Smooth muscle cell of the brain vasculature (primary cell): ENCODE measurements around the gene ZBTB17.
A peak's percentile ranks its signal among the peaks of the same experiment; 100 is the strongest.

Experiments used
- DNase-seq: peaks from one replicate; pipeline ENCODE4 v3.0.0-alpha.2; 2012; ENCODE audit warnings: low read depth, low spot score

ZBTB17 gene

DNA sequence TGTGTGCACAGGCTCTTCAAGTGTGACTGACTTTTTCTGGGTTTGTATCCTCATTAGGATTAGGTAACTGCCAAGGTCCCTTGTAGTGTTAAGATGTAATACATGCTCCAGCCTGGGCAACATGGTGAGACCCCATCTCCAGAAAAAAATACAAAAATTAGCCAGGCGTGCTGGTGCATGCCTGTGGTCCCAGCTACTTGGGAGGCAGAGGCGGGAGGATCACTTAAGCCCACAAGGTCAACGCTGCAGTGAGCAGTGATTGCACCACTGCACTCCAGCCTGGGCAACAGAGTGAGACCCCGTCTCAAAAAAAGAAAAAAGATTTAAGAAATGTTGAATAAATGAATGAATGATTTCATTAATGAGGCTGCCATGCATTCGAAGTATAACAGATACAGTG, 15.1 kb downstream of the ZBTB17 start:
- no peak for DNase-seq

DNA sequence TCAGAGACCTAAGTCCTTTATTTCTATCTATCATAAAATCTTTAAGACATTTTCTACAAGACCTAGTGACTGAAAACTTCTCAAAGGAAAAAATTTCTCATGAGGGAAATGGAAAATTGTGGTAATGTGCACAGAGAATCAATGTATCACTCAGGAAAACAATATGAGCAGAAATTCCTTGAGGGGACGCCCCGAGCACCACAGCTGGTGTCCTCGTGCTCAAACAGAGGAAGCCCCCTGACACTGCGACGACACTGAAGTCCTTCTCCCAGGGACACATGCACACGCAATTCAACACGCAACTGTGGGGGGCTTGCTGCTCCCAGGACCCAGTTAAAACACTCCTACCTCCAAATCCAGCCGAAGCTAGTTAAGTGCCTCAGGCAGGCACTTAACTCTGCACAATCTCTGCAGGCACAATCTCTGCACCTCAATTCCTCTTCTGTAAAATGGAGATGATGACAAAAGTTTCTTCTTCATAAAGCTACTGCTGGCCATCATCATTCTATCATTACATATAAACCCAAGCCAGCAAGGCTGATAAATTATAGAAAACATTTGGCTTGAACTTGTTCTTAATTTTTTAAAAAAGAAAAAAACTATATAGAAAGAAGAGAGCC, 16.0 kb downstream of the ZBTB17 start:
- DNase-seq, result no peak

DNA sequence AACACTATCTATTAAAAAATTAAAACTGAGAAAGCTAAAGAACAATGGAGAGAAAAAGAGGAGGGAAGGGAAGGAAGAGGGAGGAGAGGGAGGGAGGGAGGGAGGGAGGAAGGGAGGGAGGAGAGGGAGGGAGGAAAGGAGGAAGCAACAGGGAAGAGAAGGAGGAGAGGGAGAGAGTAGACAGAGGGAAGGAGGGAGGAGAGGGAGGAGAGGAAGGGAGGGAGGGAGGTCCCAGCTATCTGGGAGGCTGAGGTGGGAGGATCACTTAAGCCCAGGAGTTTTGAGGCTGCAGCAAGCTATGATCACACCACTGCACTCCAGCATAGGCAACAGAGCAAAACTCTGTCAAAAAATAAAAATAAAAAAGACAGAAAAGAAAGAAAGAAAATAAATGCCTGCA, 16.5 kb downstream of the ZBTB17 start:
- no peak for DNase-seq

- no peak for DNase-seq
These were observed 17.1 kb downstream of the ZBTB17 start for GRCh38 chr1:15958793-15959192.

GRCh38 chr1:15958111-15958510, 17.8 kb downstream of the ZBTB17 start:
- DNase-seq, result no peak

GRCh38 chr1:15957221-15958095, 18.4 kb downstream of the ZBTB17 start:
- DNase-seq, result no peak

DNA sequence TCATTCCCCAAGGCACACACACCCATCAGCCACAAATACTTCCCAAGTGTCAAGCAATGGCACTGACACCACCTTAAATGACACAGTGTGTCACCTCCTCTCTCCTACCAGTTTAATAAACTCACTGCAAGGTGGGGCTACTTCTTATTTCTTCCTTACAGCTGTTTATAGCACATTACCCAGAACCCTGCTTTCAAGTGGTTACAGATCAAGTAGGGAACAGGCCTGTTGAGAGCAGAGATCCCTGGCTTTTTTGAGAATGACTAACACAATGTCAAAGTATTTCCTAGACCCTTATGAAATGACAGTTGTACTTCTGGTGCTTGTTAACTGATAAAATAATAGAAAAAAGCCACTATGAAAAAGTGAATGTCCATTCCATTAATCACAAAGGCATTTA, 19.8 kb downstream of the ZBTB17 start:
- no peak for DNase-seq

- no peak for DNase-seq
These were observed 20.3 kb downstream of the ZBTB17 start for GRCh38 chr1:15955552-15955951.

GRCh38 chr1:15954316-15954715, 21.6 kb downstream of the ZBTB17 start:
- no peak for DNase-seq

DNA sequence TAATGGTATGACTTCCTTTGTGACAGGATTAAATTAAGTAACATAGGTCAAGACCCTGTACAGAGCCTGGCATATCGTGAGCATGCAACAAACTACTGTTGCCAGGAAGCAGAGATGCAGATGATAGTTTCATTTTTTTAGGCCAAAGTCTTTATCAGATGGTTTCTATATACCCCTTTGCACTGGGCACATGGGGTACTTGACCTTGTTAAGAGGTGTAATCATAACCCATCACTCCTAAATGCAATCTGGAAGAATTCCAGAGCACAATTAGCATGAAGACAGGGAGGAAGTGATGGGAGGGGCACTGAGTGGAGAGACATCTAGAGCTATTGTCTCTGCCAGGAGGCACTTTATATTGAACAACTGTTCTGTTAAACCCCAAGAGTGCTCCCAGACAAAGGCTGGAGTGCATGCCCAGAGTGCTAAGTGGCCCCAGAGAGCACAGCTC, 22.1 kb downstream of the ZBTB17 start:
- DNase-seq, result no peak

DNA sequence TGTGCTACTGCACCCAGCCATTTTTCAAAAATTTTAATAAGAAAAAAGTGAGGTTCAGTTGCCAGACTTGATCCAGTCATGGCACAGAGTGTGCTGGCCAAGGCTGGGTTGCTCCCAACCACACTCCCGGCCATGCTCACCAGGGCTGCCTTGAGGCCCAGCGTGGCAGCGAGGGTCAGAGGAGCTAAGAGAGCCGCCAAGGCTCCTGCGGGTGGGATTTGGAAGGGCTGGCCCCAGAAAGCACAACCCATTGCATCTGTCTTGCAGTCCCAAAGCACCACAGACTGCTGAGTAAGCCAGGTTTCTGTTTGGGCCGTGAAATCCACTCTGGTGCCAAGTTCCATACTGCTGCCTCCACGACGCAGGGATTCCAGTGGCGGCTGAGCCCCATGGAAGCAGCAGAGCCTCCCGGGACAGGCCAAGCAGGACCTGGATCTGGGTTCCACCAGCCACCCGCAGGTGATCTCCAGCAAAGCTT, 22.6 kb downstream of the ZBTB17 start:
- DNase-seq, result no peak

DNA sequence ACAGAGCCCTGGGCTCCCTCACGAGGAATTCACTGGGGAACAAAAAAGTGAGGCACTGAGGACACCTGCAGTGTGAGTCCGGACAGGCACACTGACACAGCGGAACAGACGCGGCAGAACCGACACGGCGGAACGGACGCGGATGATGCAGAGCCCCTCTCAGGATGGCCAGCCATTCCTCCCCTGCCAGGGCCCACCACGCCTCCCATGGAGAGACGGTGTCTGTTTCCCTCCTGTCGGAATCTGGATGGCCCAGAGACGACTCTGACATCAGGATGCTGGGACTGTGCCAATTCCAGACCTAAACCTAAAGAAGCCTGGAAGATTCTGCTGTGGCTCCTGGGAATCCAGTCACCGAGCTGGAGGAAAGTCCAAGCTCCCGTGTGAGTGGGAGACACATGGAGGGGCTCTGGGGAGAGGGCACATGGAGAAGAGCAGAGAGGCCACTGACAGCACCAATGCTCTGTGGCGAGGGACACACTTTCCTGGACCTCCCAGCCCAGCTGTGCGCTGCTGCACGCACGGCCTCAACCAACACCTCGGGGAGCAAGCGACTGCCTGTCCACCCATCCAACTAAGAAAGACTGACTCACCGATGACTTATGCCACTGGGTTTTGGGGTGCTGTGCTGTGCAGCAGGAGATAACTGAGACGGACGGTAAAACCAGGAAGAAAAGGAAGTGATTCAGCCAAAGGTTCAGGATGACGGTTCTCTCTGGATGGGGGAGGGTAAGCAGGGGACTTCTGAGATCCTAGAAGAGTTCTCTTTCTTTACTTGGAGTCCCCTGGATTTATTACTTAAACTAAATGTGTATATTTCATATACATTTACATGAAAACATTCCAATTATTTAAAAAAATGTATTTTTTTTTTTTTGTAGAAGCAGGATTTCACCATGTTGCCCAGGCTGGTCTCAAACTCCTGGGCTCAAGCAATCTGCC, 23.3 kb downstream of the ZBTB17 start:
- peak; percentile 65 for DNase-seq

- no peak for DNase-seq
These were observed 24.4 kb downstream of the ZBTB17 start for GRCh38 chr1:15951341-15952153.

DNA sequence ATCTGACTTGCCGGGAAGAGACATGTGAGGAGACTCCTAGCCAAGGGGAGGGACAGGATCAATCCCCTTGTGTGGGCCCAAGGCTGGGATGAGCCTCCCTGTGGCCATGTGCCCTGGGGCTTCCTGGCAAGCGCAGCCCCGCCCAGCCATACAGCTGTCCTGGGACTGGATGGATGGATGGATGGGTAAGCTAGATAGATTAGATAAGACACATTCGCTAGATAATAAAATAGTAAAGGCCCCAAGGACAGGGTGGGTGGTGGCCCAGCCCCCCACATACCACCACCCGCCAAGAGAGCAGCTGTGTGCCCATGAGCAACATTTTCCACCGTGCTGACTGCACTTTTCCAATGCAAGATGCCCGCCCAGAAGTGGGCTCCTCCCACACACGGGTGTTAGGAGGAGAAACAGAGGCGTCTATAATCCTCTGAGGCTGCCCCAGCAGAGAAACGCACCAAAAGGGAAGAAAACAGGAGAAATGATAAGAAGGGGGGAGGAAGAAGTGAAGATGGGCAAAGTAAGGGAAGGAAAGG, 25.1 kb downstream of the ZBTB17 start:
- no peak for DNase-seq

DNA sequence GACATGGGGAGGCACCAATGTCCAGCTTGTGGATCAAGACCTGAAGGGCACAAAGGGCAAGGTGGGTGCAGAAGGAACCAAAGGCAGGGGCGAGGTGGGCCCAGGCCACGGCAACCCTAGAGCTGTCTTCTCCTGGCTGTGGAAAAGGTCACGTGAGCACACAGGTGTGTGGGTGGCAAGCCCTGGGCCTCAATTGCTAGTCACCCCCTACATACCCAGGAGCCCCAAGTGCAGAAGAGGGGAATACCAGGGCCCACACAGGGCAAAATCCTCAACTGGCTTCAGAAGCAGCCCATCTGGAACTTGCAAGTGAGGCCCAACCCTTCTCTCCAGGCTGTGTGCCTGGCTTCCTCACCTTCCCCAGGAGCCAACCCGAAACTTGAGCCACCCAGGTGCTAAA, 25.6 kb downstream of the ZBTB17 start:
- DNase-seq, result no peak

GRCh38 chr1:15949453-15950245, 26.3 kb downstream of the ZBTB17 start:
- no peak for DNase-seq

DNA sequence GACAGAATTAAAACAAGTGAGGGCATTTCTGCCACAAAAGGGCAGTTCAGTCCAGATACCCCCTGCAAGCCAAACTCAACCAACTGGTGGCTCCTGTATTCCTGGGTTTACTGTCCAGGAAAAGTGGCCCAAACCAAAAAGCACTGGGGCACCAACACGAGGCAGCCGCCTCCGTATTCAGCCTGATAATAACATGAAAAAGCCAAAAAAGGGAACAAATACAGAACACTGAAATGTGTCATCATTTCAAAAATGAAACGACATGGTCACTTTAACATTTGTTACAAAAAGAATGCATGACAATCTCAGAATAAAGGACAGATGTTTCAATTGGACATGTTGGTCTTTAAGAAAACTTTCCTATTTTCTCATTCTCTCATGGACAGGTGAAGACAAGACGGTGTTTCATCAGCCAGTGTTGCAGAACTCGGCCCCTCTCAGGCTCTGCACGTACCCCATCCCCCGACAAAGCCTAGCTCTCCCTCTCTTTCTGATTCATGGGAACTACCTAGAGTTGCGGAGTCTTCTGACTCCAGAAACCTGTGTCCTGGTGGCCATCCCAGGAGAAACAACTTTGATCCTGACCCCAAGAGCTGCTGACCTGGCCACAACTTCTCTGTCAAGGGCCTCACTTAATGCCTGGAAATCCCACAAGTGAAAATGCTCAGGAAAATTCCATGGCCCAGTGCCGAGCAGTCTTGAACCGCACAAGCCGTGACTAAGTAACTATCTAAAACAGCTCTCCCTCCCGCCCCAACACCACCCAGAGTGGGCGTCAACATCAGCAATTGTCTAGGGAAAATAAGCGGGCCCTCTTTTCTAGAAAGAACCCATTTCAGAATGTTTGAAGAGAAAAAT, 27.1 kb downstream of the ZBTB17 start:
- DNase-seq, result no peak

DNA sequence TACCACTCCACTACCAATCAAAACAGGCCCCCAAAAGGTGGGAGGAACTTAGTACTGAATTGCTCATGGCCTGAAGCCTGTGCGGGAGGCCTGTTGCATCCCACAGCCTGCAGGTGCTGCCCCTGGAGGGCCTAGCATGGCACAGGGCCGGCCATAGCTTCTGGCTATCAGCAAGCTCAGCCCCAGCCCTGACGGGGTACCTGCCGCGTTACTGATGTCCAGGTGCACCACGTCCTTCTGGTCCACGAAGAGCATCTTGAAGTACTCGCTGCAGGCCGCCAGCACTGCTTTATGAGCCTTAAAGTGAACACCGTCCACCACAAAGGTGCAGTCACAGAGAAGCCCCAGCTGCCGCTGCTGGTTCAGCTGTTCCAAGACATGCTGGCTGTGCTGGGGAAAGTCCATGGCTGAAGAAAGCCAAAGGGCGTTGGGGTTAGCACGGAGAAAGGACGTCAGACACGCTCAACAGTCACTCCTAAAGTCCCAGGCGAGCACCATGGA, 27.8 kb downstream of the ZBTB17 start:
- DNase-seq, result no peak
